ENCODE measurements around the gene PNPLA1. TPM values are rescaled to one million over a fixed set of nuclear protein-coding genes. Genes with fewer than 3 reads are reported as not detected.
A peak's percentile ranks its signal among the peaks of the same experiment; 100 is the strongest.

Gene PNPLA1
- total RNA-seq, 1 donor from 2014 or later = not detected

GRCh38 chr6:36339146-36339545 is 69.3 kb downstream of the PNPLA1 start:
- Histone ChIP-seq H3K4me1 (peaks cover 0 to 20% of the 10 kb centered on the region in 2 donors), H3K36me3 (no peaks in the 10 kb centered on the region), H3K27me3 (no peaks in the 10 kb centered on the region), H3K27ac (no peak overlapping the region), H3K9me3 (no peaks in the 10 kb centered on the region), H3K4me3 (no peak overlapping the region)
- DNase-seq (ENCODE audit: low spot score in 2 of 2) = no peak
- TF ChIP-seq, protein P1, sequence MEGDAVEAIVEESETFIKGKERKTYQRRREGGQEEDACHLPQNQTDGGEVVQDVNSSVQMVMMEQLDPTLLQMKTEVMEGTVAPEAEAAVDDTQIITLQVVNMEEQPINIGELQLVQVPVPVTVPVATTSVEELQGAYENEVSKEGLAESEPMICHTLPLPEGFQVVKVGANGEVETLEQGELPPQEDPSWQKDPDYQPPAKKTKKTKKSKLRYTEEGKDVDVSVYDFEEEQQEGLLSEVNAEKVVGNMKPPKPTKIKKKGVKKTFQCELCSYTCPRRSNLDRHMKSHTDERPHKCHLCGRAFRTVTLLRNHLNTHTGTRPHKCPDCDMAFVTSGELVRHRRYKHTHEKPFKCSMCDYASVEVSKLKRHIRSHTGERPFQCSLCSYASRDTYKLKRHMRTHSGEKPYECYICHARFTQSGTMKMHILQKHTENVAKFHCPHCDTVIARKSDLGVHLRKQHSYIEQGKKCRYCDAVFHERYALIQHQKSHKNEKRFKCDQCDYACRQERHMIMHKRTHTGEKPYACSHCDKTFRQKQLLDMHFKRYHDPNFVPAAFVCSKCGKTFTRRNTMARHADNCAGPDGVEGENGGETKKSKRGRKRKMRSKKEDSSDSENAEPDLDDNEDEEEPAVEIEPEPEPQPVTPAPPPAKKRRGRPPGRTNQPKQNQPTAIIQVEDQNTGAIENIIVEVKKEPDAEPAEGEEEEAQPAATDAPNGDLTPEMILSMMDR (IDR thresholded peaks at IDR 0.05) = no peak
- intact Hi-C loops (cut with DNase I) = no loop called here

- intact Hi-C loops (cut with DNase I) = no loop called here
- H3K9me3 ChIP-seq = no peaks in the 10 kb centered on the region
- peak overlapping the region in 1 of 2 donors; percentile 53 for H3K27ac ChIP-seq
- H3K27me3 ChIP-seq = no peaks in the 10 kb centered on the region
- H3K4me3 ChIP-seq = no peak overlapping the region
- no peak for DNase-seq (ENCODE audit: low spot score in 2 of 2)
- TF ChIP-seq, protein P1 (IDR thresholded peaks at IDR 0.05) = no peak
- H3K4me1 ChIP-seq = peaks cover 0 to 20% of the 10 kb centered on the region in 2 donors
- H3K36me3 ChIP-seq = no peaks in the 10 kb centered on the region
These were observed 70.4 kb downstream of the PNPLA1 start for GRCh38 chr6:36340306-36340617.

DNA sequence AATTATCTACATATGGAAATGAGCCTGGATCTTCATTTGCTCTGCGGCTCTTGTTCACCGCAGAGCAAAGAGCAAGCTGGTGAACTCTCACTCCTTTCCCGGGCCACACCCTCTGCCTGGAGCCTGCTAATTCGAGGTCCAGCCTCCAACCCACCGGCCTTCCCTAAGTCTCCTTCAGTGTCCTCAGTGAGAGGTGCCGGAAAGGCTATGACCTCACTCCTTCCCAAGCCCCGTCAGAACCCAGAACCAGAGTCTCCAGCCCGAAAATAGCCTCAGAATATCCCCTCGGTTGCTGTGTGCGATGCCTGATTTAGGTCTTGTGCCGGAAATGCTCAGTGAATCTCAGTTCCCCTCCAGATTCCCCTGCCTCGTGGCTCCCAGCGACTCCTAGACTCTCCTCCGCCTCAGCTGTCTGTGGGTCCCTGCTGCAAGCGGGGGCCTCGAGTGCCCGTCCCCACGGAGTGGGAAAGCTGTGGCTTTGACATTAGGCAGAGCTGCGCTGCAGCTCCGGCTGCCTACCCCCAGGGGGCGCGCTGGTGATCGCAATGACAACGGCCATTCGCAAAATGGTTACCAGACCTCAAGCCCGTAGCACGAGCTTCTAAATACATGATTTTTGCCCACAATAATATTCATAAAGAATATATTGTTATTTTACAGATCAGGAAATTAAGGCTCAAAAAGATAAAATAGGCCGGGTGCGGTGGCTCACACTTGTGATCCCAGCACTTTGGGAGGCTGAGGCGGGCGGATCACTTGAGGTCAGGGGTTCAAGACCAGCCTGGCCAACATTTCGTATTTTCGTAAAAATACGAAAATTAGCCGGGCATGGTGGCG is 71.0 kb downstream of the PNPLA1 start:
- Histone ChIP-seq H3K4me1 (peaks cover 0 to 20% of the 10 kb centered on the region in 2 donors), H3K27me3 (no peaks in the 10 kb centered on the region), H3K4me3 (peak overlapping the region in 1 of 2 donors; percentile 52), H3K27ac (peak overlapping the region in 1 of 2 donors; percentile 53), H3K36me3 (no peaks in the 10 kb centered on the region), H3K9me3 (no peaks in the 10 kb centered on the region)
- DNase-seq (ENCODE audit: low spot score in 2 of 2) = peak in 1 of 2 donors; percentile 91
- TF ChIP-seq, protein P1 (IDR thresholded peaks at IDR 0.05) = peak; percentile 90 to 97 (median 97)
- intact Hi-C loops (cut with DNase I) = loop anchor here (1.0 kb wide), 1 partner anchor 19 kb away; no protein-coding TSS in a partner anchor

- Histone ChIP-seq H3K4me3 (no peak overlapping the region), H3K9me3 (no peaks in the 10 kb centered on the region), H3K4me1 (peaks cover 0 to 20% of the 10 kb centered on the region in 2 donors), H3K36me3 (no peaks in the 10 kb centered on the region), H3K27me3 (no peaks in the 10 kb centered on the region), H3K27ac (peak overlapping the region; percentile 37 to 56)
- no peak for DNase-seq (ENCODE audit: low spot score in 2 of 2)
- intact Hi-C loops (cut with DNase I) = no loop called here
- TF ChIP-seq, protein P1 (IDR thresholded peaks at IDR 0.05) = no peak
These were observed 73.3 kb downstream of the PNPLA1 start for GRCh38 chr6:36343109-36343680.

DNA sequence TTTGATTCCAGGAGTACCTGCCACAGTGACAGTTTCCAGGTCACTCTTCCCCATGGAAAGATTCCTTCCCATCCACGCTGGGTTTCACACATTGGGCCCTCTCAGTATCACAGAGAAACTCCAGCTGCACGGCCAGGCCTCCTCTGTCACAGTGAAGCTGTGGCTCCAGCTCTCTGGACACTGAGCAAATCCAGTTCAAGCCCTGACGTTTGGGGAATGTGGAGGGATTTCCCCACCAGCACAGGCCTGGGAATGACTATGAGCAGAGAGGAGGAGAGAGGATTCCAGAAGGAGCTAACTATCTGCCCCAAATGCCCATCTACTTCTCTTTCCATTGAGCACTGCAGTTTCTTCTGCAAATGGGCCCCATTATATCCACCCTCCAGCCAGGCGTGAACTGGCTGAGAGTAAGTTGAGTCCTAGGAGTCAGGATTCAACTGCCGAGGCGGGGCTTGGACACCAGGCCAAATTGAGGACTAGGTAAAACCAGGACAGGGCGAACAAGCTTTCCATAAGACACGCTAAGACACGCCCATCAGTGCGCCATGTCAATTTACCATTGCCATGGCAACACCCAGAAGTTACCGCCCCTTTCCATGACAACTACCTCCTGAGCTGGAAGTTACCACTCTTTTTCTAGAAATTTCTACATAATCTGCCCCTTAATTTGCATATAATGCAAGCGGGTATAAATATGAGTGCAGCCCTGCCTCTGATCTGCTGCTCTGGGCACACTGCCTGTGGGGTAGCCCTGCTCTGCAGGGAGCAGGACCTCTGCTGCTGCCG is 76.0 kb downstream of the PNPLA1 start:
- Histone ChIP-seq H3K4me3 (no peak overlapping the region), H3K9me3 (no peaks in the 10 kb centered on the region), H3K4me1 (peaks cover 0 to 32% of the 10 kb centered on the region in 2 donors), H3K36me3 (no peaks in the 10 kb centered on the region), H3K27ac (no peak overlapping the region), H3K27me3 (no peaks in the 10 kb centered on the region)
- no peak for DNase-seq (ENCODE audit: low spot score in 2 of 2)
- intact Hi-C loops (cut with DNase I) = no loop called here
- TF ChIP-seq, protein P1 (IDR thresholded peaks at IDR 0.05) = no peak
